Adrenal gland (tissue), 12 donors: Measurements from ENCODE around the gene DIP2C. TPM values are rescaled to one million over a fixed set of nuclear protein-coding genes. Genes with fewer than 3 reads are reported as not detected.

Source experiments
- DNase-seq, 7 donors: peaks; one replicate each; pipeline ENCODE4 v3.0.0-alpha.2; 2019 to 2020
- H3K27ac ChIP-seq, 5 donors: fragments of 200-600 bp; sonication (generic) in 4 of 5; 1 replicate in 3 of 5; 2 replicates in 2 of 5; pipeline versions ENCODE4 v1.5.1 to v1.8.0; 2016 to 2020; ENCODE audit warnings: mild to moderate bottlenecking in 1 of 5
- H3K27me3 ChIP-seq: fragments of 200-600 bp; 2 replicates; pipeline ENCODE4 v1.8.0; 2021
- H3K36me3 ChIP-seq, 2 donors: fragments of 200-600 bp; replicated peaks in 1 of 2; 1 replicate in 1 of 2; 2 replicates in 1 of 2; pipeline versions ENCODE4 v1.5.1 to v1.8.0; 2018 to 2022
- H3K4me1 ChIP-seq, 2 donors: fragments of 200-600 bp; replicated peaks in 1 of 2; 1 replicate in 1 of 2; 2 replicates in 1 of 2; pipeline versions ENCODE4 v1.5.1 to v1.8.0; 2018 to 2021
- H3K4me3 ChIP-seq, 4 donors: fragments of 200-600 bp; sonication (generic) in 3 of 4; one replicate each; pipeline ENCODE4 v1.5.1; 2016 to 2018
- H3K9me3 ChIP-seq, 3 donors: fragments of 200-600 bp; sonication (generic) in 1 of 3; replicated peaks in 1 of 3; 1 replicate in 2 of 3; 2 replicates in 1 of 3; pipeline versions ENCODE4 v1.5.1 to v1.8.0; 2016 to 2021
- CTCF ChIP-seq, 6 experiments: fragments of 450-650 bp in 4 of 6; fragments of 200-600 bp in 2 of 6; sonication (generic) in 1 of 6; IDR thresholded peaks; 1 replicate in 5 of 6; 2 replicates in 1 of 6; pipeline versions ENCODE4 v1.5.1 to v1.8.0; 2016 to 2021; ENCODE audit warnings: antibody characterized with exemption in 6 of 6, mild to moderate bottlenecking in 2 of 6, moderate library complexity in 1 of 6
- POLR2A ChIP-seq, 2 donors: fragments of 450-650 bp; IDR thresholded peaks; one replicate each; pipeline ENCODE4 v1.6.1; 2017; ENCODE audit warnings: antibody characterized with exemption in 2 of 2, mild to moderate bottlenecking in 2 of 2, moderate library complexity in 1 of 2
- WGBS, 4 donors: extraction: QIAGEN DNeasy Blood & Tissue Kit in 2 of 4; methylation state at CpG; one replicate each; pipeline versions ENCODE4 v1.1.5 to v1.1.7; 2013 to 2017; 5-methylcytosine and 5-hydroxymethylcytosine counted together
- intact Hi-C, 2 donors: fragments of 100-400 bp; cut with DNase I; formaldehyde crosslinking; loops; one replicate each; pipeline versions ENCODE4 v1.14.1 to v1.15.0; 2022 to 2023
- polyA plus RNA-seq, 3 donors: library from polyadenylated mRNA; stranded (reverse); fragments of 200-250 nt in 2 of 3; fragments of 350-450 nt in 1 of 3; fragmentation: Illumina TruSeq in 1 of 3; extraction: RNeasy Lipid Tissue Mini Kit (QIAGEN cat#74804) in 1 of 3; gene quantifications; one replicate each; pipeline ENCODE4 v1.2.3, GENCODE V29; 2013 to 2014
- total RNA-seq, 9 donors: library from RNA; depleted of rRNA in 4 of 9; stranded (reverse); fragments of >200 nt in 4 of 9; fragments of 120-200 nt in 1 of 9; fragmentation: NEBNext Ultra II Directional in 1 of 9; extraction: Animal tissue kit (Norgen Biotek cat#: 25700) in 1 of 9; gene quantifications; one replicate each; pipeline versions ENCODE4 v1.1.0 to v1.2.4, GENCODE V29; 2013 to 2023
- donor health status: healthy with polysubstance abuse.
- donor health status: Bipolar disorder and iron deficiency.
- donor health status: DM: yes; HTN: yes; CAD: no.
- donor health status: DM: no; HTN: no; CAD: no.
- donor health status: DM: no; HTN: no; CAD: no.
- donor health status: DM: yes; HTN: yes; CAD: no.

DIP2C gene
- total and polyA plus RNA-seq, 12 donors = 4.8 to 23.9 (median 19.7) TPM

- Histone ChIP-seq H3K27ac (no peak overlapping the region), H3K36me3 (no peaks in the 10 kb centered on the region), H3K4me1 (peaks cover 0 to 14% of the 10 kb centered on the region in 2 donors), H3K9me3 (no peaks in the 10 kb centered on the region), H3K4me3 (no peak overlapping the region), H3K27me3 (no peaks in the 10 kb centered on the region)
- TF ChIP-seq CTCF (IDR thresholded peaks at IDR 0.05) (no peak), POLR2A (IDR thresholded peaks at IDR 0.05) (no peak)
- WGBS, 4 donors = 92 to 97% (median 94%) methylated on average over 7 to 13 of the region's 13 CpGs
- intact Hi-C loops = loop anchor here in 1 of 2 donors (5.0 to 10.0 kb wide), 2 partner anchors 176 to 279 kb away; partner anchors contain the start of gene DIP2C
- peak in 2 of 7 donors; percentile 2 to 7 for DNase-seq
Observed at GRCh38 chr10:508726-509125, 180.7 kb downstream of the DIP2C start.

- Histone ChIP-seq H3K4me1 (peaks cover 0 to 14% of the 10 kb centered on the region in 2 donors), H3K36me3 (no peaks in the 10 kb centered on the region), H3K4me3 (no peak overlapping the region), H3K27ac (no peak overlapping the region), H3K27me3 (no peaks in the 10 kb centered on the region), H3K9me3 (no peaks in the 10 kb centered on the region)
- intact Hi-C loops = loop anchor here in 1 of 2 donors (5.0 to 10.0 kb wide), 2 partner anchors 177 to 279 kb away; partner anchors contain the start of gene DIP2C
- peak in 2 of 7 donors; percentile 2 to 4 for DNase-seq
- no peak for TF ChIP-seq POLR2A (IDR thresholded peaks at IDR 0.05)
- no peak for TF ChIP-seq CTCF (IDR thresholded peaks at IDR 0.05)
- 87 to 95% (median 90%) methylated on average over 12 of the region's 12 CpGs for WGBS, 4 donors
Observed at GRCh38 chr10:507908-508444, 181.5 kb downstream of the DIP2C start.

- TF ChIP-seq CTCF (IDR thresholded peaks at IDR 0.05) (no peak), POLR2A (IDR thresholded peaks at IDR 0.05) (no peak)
- Histone ChIP-seq H3K4me1 (peaks cover 0 to 14% of the 10 kb centered on the region in 2 donors), H3K4me3 (no peak overlapping the region), H3K9me3 (no peaks in the 10 kb centered on the region), H3K36me3 (no peaks in the 10 kb centered on the region), H3K27me3 (no peaks in the 10 kb centered on the region), H3K27ac (no peak overlapping the region)
- no peak for DNase-seq
- WGBS, 4 donors = 92 to 95% (median 94%) methylated on average over 15 to 16 of the region's 16 CpGs
- intact Hi-C loops = loop anchor here in 1 of 2 donors (5.0 to 10.0 kb wide), 2 partner anchors 177 to 280 kb away; partner anchors contain the start of gene DIP2C
Observed at GRCh38 chr10:507355-507699, 182.1 kb downstream of the DIP2C start.

- peaks cover 0 to 12% of the 10 kb centered on the region in 2 donors for H3K4me1 ChIP-seq
- no peak overlapping the region for H3K4me3 ChIP-seq
- 91 to 97% (median 93%) methylated on average over 20 to 32 of the region's 32 CpGs for WGBS, 4 donors
- intact Hi-C loops = loop anchor here in 1 of 2 donors (5.0 to 10.0 kb wide), 2 partner anchors 178 to 281 kb away; partner anchors contain the start of gene DIP2C
- peak in 2 of 7 donors; percentile 7 to 13 for DNase-seq
- no peak for TF ChIP-seq POLR2A (IDR thresholded peaks at IDR 0.05)
- no peak for TF ChIP-seq CTCF (IDR thresholded peaks at IDR 0.05)
- H3K36me3 ChIP-seq = no peaks in the 10 kb centered on the region
- H3K27me3 ChIP-seq = no peaks in the 10 kb centered on the region
- H3K27ac ChIP-seq = no peak overlapping the region
- no peaks in the 10 kb centered on the region for H3K9me3 ChIP-seq
Observed at GRCh38 chr10:506451-507354, 182.8 kb downstream of the DIP2C start.
